Iris pigment epithelial cell (primary cell): ENCODE data around the gene XIST.
"Not testable (repeated sequence)": the region's sequence is repeated elsewhere in the genome, so short reads cannot be mapped to it uniquely, and the experiment has no call there.

Experiments used
- DNase-seq: peaks from one replicate; pipeline ENCODE4 v3.0.0-alpha.2; 2011; ENCODE audit warnings: low read depth

Gene XIST

GRCh38 chrX:73804109-73804508, 48.4 kb downstream of the XIST start:
- not testable (repeated sequence) for DNase-seq

GRCh38 chrX:73799888-73800287, 52.6 kb downstream of the XIST start:
- no peak for DNase-seq

GRCh38 chrX:73792511-73792910, 60.0 kb downstream of the XIST start:
- DNase-seq, result not testable (repeated sequence)

- DNase-seq, result no peak
These were observed 67.0 kb downstream of the XIST start for GRCh38 chrX:73785493-73785892.
